Adrenal gland (tissue), 5 donors: ENCODE data around the gene SMARCD2.
A peak's percentile ranks its signal among the peaks of the same experiment; 100 is the strongest.

Experiments
- CTCF ChIP-seq, 6 experiments: fragments of 450-650 bp in 4 of 6; fragments of 200-600 bp in 2 of 6; sonication (generic) in 1 of 6; IDR thresholded peaks; 1 replicate in 5 of 6; 2 replicates in 1 of 6; pipeline versions ENCODE4 v1.5.1 to v1.8.0; 2016 to 2021; ENCODE audit warnings: antibody characterized with exemption in 6 of 6, mild to moderate bottlenecking in 2 of 6, moderate library complexity in 1 of 6
- POLR2A ChIP-seq, 2 donors: fragments of 450-650 bp; IDR thresholded peaks; one replicate each; pipeline ENCODE4 v1.6.1; 2017; ENCODE audit warnings: antibody characterized with exemption in 2 of 2, mild to moderate bottlenecking in 2 of 2, moderate library complexity in 1 of 2
- donor health status: DM: no; HTN: no; CAD: no.

- no peak for TF ChIP-seq CTCF (IDR thresholded peaks at IDR 0.05)
- TF ChIP-seq POLR2A (IDR thresholded peaks at IDR 0.05), result peak in 1 of 2 donors; percentile 45
Observed at GRCh38 chr17:63841350-63842172, 924 bp downstream of the SMARCD2 start.
